ENCODE results near the gene CP. TPM values are rescaled to one million over a fixed set of nuclear protein-coding genes. Genes with fewer than 3 reads are reported as not detected.
A peak's percentile ranks its signal among the peaks of the same experiment; 100 is the strongest.

Gene CP
- total and polyA plus RNA-seq, 4 donors: 565 to 1,748 (median 1,277) TPM

DNA sequence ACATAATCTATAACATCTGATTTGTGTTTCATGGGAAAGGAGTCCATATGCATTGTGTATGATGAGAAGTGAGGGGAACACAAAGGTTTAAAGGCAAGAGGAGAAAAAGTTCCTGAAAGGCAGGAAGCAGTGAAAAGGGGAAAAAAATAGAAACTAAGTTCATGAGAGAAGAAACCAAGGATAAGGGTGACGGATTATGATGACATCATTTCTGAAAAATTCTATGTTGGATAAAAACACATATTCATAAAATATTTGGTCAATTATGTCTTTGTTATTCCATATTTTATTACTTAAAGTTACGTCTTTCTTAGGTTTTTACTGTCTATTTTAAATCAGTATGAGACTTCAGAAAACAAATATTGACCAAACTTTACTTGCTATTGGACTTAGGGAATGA, 48.6 kb upstream of the CP start:
- Histone ChIP-seq H3K27me3 (ENCODE audit: control insufficient read depth in 4 of 4, insufficient read depth in 4 of 4, low read length in 3 of 4) (no peaks in the 10 kb centered on the region), H3K4me1 (ENCODE audit: control insufficient read depth in 4 of 4, insufficient read depth in 4 of 4, low read length in 3 of 4) (peaks cover 0 to 4% (median 0%) of the 10 kb centered on the region in 4 donors), H3K27ac (ENCODE audit: low read depth in 1 of 2, low read length in 2 of 2) (peak overlapping the region in 1 of 2 donors; percentile 19), H3K9ac (ENCODE audit: low read depth in 1 of 2, low read length in 2 of 2) (no peak overlapping the region), H3K9me3 (ENCODE audit: control insufficient read depth in 4 of 4, low read length in 3 of 4) (no peaks in the 10 kb centered on the region), H3K36me3 (ENCODE audit: control insufficient read depth in 4 of 4, insufficient read depth in 3 of 4, low read depth in 1 of 4, low read length in 3 of 4) (no peaks in the 10 kb centered on the region), H3K4me3 (ENCODE audit: low read depth in 1 of 3, low read length in 3 of 3) (no peak overlapping the region)
- WGBS: 76% methylated on average over 2 of the region's 2 CpGs
- TF ChIP-seq SP1 (IDR thresholded peaks at IDR 0.05): no peak
- no peak for TF ChIP-seq JUND (IDR thresholded peaks at IDR 0.05)
- TF ChIP-seq EGR1 (IDR thresholded peaks at IDR 0.05; ENCODE audit: low read depth in 2 of 2): no peak
- DNase-seq (ENCODE audit: low spot score): no peak

DNA sequence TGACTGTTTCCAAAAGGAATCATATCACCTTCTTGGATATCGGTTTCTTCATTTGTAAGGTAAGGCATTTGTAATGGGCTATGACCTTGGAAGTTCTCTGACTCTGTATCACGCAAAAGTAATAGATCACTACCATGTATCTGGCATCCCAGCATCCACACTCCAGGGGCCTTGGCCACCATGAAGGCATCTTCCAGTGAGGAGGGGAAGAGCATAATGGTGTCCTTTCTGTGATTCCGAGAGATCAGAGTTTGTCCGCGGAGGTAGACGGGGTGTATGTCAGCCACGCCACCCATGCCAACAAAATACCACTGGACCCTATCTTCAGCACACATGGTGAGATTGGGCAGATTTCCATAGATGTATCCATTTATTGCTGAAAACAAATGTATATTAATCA, 48.1 kb upstream of the CP start:
- TF ChIP-seq NR2F2 (IDR thresholded peaks at IDR 0.05): no peak
- no peak for TF ChIP-seq FOXA2 (IDR thresholded peaks at IDR 0.05)
- no peak for TF ChIP-seq RXRA (IDR thresholded peaks at IDR 0.05)
- TF ChIP-seq, protein P1, sequence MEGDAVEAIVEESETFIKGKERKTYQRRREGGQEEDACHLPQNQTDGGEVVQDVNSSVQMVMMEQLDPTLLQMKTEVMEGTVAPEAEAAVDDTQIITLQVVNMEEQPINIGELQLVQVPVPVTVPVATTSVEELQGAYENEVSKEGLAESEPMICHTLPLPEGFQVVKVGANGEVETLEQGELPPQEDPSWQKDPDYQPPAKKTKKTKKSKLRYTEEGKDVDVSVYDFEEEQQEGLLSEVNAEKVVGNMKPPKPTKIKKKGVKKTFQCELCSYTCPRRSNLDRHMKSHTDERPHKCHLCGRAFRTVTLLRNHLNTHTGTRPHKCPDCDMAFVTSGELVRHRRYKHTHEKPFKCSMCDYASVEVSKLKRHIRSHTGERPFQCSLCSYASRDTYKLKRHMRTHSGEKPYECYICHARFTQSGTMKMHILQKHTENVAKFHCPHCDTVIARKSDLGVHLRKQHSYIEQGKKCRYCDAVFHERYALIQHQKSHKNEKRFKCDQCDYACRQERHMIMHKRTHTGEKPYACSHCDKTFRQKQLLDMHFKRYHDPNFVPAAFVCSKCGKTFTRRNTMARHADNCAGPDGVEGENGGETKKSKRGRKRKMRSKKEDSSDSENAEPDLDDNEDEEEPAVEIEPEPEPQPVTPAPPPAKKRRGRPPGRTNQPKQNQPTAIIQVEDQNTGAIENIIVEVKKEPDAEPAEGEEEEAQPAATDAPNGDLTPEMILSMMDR (IDR thresholded peaks at IDR 0.05; ENCODE audit: low read depth, low read length, missing input control): no peak
- TF ChIP-seq, protein P2, sequence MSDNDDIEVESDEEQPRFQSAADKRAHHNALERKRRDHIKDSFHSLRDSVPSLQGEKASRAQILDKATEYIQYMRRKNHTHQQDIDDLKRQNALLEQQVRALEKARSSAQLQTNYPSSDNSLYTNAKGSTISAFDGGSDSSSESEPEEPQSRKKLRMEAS (IDR thresholded peaks at IDR 0.05): no peak
- no peak for TF ChIP-seq RAD21 (IDR thresholded peaks at IDR 0.05)
- no peak for TF ChIP-seq HNF4A (conservative IDR thresholded peaks at IDR 0.05)
- no peak for TF ChIP-seq HNF4G (IDR thresholded peaks at IDR 0.05)
- no peak for TF ChIP-seq YY1 (IDR thresholded peaks at IDR 0.05)
- TF ChIP-seq, protein P3, sequence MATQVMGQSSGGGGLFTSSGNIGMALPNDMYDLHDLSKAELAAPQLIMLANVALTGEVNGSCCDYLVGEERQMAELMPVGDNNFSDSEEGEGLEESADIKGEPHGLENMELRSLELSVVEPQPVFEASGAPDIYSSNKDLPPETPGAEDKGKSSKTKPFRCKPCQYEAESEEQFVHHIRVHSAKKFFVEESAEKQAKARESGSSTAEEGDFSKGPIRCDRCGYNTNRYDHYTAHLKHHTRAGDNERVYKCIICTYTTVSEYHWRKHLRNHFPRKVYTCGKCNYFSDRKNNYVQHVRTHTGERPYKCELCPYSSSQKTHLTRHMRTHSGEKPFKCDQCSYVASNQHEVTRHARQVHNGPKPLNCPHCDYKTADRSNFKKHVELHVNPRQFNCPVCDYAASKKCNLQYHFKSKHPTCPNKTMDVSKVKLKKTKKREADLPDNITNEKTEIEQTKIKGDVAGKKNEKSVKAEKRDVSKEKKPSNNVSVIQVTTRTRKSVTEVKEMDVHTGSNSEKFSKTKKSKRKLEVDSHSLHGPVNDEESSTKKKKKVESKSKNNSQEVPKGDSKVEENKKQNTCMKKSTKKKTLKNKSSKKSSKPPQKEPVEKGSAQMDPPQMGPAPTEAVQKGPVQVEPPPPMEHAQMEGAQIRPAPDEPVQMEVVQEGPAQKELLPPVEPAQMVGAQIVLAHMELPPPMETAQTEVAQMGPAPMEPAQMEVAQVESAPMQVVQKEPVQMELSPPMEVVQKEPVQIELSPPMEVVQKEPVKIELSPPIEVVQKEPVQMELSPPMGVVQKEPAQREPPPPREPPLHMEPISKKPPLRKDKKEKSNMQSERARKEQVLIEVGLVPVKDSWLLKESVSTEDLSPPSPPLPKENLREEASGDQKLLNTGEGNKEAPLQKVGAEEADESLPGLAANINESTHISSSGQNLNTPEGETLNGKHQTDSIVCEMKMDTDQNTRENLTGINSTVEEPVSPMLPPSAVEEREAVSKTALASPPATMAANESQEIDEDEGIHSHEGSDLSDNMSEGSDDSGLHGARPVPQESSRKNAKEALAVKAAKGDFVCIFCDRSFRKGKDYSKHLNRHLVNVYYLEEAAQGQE (IDR thresholded peaks at IDR 0.05): no peak
- no peak for TF ChIP-seq SP1 (IDR thresholded peaks at IDR 0.05)
- TF ChIP-seq EGR1 (IDR thresholded peaks at IDR 0.05; ENCODE audit: low read depth in 2 of 2): no peak
- no peak for TF ChIP-seq FOXA1 (IDR thresholded peaks at IDR 0.05)
- TF ChIP-seq, protein P4, sequence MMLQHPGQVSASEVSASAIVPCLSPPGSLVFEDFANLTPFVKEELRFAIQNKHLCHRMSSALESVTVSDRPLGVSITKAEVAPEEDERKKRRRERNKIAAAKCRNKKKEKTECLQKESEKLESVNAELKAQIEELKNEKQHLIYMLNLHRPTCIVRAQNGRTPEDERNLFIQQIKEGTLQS (IDR thresholded peaks at IDR 0.05): no peak
- no peak for TF ChIP-seq GABPA (IDR thresholded peaks at IDR 0.05 in 1 of 2, conservative IDR thresholded peaks at IDR 0.05 in 1 of 2)
- no peak for TF ChIP-seq JUND (IDR thresholded peaks at IDR 0.05)
- TF ChIP-seq, protein P5, sequence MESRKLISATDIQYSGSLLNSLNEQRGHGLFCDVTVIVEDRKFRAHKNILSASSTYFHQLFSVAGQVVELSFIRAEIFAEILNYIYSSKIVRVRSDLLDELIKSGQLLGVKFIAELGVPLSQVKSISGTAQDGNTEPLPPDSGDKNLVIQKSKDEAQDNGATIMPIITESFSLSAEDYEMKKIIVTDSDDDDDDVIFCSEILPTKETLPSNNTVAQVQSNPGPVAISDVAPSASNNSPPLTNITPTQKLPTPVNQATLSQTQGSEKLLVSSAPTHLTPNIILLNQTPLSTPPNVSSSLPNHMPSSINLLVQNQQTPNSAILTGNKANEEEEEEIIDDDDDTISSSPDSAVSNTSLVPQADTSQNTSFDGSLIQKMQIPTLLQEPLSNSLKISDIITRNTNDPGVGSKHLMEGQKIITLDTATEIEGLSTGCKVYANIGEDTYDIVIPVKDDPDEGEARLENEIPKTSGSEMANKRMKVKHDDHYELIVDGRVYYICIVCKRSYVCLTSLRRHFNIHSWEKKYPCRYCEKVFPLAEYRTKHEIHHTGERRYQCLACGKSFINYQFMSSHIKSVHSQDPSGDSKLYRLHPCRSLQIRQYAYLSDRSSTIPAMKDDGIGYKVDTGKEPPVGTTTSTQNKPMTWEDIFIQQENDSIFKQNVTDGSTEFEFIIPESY (IDR thresholded peaks at IDR 0.05): no peak
- no peak for TF ChIP-seq TAF1 (conservative IDR thresholded peaks at IDR 0.05)
- DNase-seq (ENCODE audit: low spot score): no peak
- peaks cover 0 to 4% (median 0%) of the 10 kb centered on the region in 4 donors for H3K4me1 ChIP-seq (ENCODE audit: control insufficient read depth in 4 of 4, insufficient read depth in 4 of 4, low read length in 3 of 4)
- H3K9me3 ChIP-seq (ENCODE audit: control insufficient read depth in 4 of 4, low read length in 3 of 4): no peaks in the 10 kb centered on the region
- H3K27me3 ChIP-seq (ENCODE audit: control insufficient read depth in 4 of 4, insufficient read depth in 4 of 4, low read length in 3 of 4): no peaks in the 10 kb centered on the region
- H3K27ac ChIP-seq (ENCODE audit: low read depth in 1 of 2, low read length in 2 of 2): peak overlapping the region in 1 of 2 donors; percentile 19
- no peak overlapping the region for H3K9ac ChIP-seq (ENCODE audit: low read depth in 1 of 2, low read length in 2 of 2)
- no peak overlapping the region for H3K4me3 ChIP-seq (ENCODE audit: low read depth in 1 of 3, low read length in 3 of 3)
- no peaks in the 10 kb centered on the region for H3K36me3 ChIP-seq (ENCODE audit: control insufficient read depth in 4 of 4, insufficient read depth in 3 of 4, low read depth in 1 of 4, low read length in 3 of 4)
- 99% methylated on average over 7 of the region's 7 CpGs for WGBS

All from liver (tissue), 9 donors.